DMS79 treated with DMSO at 0.1 percent for 48 hours (cell line): ENCODE measurements around the gene DCAKD.
A peak's percentile ranks its signal among the peaks of the same experiment; 100 is the strongest.

ENCODE experiments used
- DNase-seq: peaks from one replicate; lab custom pipeline; 2025; lab: John Stamatoyannopoulos, UW

The DCAKD gene

DNA sequence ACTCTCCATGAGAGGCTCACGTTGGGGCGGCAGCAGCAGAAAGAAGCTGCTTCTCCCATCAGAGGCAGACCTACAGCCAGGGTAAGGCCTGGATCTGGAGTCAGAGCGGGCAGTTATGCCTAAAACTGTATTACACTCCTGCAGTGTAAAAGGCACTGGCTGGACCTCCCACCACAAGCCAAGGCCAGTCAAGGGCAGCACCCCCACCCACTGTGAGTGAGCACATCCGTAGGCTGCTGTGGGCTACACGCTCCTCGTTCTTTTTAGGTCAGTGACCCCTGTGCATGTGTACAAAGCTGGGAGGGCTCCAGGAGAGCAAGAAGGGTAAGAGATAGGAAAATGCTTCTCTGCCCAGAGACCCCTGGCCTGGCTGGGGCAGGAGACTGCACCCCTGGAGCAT lies 20.7 kb downstream of the DCAKD start:
- no peak for DNase-seq

DNA sequence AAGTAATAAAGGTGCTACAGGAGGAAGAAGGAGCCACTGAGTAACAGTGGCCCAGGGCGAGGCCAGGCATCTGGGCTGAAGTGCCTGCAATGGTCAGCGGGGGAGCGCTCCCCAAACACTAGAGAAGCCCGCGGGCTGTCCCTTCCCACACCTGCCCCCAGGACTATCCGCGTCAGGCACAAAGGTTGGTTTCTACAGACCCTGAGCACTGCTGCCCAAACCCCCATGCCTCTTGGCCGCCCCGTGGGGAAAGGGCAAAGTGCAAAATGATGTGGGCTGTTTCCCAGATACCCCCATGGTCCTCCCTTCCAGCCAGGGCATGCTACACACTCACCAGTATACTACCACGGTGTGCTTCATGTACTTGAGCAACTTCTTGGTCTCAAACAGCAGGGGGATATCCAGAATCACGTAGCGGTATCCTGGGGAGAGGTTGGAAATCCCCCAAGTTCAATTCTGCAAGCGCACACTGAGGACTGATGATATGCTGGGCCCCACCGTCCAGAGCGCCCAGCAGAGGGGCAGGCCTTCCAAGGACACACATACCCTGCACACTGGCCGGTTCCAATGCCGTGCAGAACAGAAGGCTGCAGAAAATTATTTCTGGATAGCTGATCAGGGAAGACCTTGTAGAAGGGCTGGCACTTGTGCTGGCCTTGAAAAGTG lies 21.5 kb downstream of the DCAKD start:
- no peak for DNase-seq

DNA sequence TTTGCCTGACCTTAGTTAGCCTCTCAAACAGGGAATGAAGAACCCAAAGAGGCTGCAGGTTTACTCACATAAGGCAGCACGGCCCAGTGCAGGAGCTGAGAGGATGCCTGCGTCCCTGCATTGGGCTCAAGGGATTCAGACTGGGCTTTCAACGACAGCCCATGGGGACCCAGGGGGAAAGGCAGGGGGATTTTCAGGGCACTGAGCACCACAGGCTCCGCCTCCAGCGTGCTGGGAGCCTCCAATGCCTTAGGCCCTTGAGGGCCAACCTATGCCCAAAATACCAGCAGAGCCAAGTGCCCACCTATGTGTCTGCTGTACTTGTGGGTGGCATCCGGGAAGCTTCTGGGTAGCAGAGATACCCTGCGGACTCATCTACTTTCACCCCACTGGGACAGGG lies 22.3 kb downstream of the DCAKD start:
- DNase-seq = no peak

DNA sequence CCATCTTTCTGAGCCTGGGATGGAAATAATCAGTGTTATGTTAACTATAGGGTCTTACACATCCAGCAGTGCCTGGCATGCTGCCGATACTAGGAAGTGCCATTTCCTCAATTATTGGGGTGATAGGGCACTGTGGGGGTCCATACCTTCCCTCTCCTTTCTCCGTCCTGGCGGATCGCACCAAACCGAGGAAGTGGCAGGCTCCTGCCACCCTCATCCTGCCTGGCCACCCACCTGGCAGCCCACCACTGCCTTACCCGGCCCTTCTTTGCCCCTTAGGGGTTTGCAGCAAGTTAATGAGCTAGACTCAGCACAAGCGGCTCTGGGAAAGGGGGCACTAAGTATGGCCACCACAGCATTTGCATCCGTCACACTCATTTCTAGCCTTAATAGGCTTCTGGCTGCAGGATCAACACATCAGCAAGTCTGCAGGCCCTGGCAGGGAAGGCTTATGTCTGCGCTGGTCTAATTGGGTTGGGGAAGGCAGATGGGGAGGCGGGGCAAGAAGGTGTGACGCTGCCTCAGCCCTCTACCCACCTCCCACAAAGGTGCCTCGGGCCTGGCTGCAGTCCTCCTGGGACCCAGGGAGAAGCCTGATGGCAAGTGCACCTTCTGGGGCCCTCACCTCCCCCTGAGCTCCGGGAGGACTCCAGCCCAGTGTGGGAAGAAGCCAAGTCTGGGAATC lies 28.6 kb downstream of the DCAKD start:
- DNase-seq = no peak

DNA sequence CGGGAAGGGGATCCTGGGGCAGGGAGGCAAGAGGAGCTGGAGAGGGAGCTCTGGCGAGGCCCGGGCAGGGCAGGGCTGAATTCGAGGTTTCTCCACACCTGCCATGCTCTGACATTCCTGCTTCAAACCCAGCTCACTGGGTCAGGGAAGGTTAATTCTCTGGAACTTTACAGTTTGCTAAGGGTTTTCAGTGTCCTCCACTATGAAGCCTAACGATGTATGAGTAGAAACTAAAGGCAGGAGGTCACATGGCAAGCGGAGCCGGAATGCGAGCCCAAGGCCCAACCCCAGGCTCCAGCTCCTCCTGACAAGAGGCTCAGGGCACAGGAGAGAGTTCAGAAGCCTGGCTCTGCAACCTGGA lies 29.2 kb downstream of the DCAKD start:
- no peak for DNase-seq

DNA sequence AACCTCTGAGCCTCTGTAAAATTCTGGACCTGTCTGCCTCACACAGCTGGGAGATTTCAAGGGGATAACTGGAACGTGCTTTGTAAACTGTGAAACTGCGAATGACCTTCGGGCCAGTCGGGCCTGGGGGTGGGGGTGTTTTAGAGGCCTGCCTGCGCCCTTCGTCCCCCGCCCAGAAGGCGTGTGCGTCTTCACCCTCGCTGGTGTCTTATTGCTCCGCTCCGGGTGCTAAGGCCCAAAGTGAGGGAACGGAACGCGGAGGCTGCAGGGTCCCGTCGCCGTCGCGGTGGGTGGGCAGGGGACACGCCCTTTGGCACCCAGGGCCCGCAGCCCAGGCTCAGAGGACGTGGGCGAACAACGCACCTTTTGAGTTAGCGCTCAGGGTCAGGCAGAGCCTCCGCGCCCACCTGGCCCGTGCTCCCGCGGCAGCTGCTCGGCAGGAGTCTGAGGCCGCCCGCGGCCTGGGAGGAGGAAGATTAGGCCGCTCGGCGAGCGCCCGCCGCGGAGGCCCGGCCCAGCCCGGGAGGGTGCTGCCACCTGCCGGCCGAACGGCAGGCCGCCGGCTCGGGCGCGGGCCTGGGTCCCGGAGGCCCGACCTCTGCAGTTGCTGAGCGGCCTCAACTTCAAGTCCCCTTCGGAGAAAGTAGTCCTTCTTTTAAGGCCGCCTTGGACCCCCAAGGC lies 29.7 kb downstream of the DCAKD start:
- peak; percentile 49 for DNase-seq

DNA sequence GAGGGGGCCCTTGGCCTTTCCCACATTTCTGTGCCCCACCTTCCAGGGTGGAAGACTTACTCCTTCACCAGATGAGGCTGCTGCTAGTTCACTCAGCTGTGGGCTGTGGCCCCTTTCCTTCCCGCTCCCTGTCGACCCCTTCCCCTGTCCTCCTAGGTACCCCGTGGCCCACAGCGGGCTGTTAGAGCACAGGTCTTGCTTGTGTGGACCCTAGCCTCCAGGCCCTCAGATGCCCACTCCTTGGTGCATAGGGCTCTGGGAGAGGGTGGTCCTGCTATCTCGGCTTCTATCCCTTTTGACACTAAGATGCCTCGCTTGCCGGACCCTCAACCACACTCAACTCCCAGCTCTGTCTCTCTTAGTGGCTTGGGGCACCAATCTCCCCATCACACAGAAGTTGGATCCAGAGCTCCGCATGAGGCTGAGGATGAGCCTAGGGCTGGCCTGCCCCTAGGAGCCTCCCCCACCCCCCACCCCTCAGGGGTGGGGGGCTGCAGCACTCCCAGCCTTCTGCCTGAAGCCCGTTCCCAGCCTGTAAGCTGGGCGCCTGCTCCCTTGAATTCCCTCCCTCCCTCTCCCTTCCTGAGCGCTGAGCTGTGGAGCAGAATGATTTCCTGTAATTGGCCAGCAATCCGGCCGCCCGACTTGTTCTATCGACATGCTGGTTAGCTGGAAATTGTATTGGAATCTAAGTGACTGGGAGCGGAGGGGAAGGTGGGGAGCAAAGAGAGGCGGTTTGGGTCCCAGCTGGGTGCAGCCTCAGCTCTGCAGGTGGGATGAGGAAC lies 30.9 kb downstream of the DCAKD start:
- no peak for DNase-seq

DNA sequence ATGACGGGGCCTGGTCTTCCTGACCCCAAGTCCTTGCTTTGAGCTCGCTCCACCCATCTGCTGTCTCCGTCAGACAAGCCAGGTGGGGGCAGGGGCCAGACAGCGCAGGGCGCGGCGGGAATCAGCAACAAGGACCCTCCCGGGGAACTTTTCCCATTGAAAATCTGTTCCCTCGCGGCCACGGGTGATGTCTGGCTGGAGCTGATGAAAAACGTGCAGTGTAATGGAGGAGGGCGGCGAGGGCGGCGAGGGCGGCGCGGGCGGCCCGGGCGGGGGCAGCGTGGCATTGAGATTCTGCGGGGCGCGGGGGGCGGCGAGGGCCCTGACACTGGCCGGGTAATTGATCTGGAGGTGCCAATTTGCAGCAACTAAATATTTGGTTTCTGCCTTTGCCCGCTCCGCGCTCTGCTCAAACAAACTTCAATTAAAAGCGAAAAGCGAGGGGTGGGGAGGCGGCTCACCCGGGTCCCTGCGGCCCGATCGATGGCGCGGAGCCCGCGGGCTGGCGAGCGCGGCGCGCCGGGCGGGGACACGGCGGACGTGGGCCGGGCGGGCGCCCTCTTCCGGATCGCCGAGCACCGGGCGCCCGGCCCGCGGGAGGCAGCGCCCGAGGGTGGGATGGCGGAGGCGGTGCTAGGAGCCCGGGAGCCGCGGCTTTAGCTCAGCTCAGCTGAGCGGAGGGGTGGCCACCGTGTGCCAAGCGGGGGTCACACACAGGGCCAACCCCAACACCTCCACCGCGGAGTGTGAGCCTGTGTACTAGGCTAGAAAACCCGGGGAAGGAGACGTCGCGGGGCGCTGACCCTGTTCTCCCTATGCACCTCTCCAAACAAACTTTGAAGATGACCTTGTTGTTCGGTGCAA lies 32.4 kb downstream of the DCAKD start:
- DNase-seq = peak; percentile 22

DNA sequence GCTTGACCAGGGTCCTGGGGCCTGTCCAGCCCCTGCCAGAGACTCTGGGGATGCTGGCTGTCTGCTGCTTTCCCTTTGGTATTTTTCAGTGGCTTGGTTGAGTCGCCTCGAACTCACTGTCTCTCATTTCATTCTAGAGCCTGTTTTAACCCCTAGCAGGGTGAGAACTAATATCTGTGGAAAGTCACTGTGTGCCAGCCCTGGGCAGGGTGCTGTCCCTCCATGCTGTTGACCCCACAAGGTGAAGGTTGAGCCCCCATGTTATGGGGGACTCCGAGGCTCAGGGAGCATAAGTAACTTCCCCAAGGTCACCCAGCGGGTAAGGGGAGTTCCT lies 33.0 kb downstream of the DCAKD start:
- DNase-seq = no peak

DNA sequence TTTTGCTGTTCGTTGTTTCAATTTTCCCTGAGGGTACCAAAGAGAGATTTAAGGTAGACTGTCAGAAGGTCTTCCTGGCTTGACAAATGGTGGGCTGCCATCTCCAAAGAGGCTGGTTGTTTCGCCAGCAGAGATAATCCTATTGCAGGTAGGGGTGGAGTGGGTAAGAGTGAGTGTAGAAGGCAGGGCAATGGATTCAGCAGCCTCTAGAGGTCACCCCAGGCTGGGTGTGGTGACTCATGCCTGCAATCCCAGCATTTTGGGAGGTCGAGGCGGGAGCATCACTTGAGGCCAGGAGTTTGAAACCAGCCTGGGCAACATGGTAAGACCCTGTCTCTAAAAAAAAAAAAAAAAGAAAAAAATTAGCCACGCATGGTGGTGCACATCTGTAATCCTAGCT lies 34.6 kb downstream of the DCAKD start:
- DNase-seq = no peak

DNA sequence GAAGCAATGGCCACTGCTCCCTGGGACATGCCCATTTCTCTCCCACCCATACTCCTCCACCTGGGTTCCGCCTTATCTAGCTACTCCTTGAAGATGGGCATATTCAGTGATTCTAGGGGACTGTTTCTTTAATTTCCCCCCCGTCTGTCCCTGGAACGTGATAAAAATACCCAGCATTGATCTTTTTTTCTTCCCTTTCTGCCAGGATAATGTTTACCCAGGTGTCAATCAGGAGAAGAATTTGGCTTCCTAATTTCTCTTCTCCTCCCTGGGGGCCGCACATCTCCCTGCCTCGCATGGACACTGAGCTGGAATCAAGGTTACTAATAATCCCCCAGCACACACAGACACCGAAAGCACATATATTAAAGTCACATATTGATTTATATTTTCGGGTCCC lies 35.2 kb downstream of the DCAKD start:
- no peak for DNase-seq

DNA sequence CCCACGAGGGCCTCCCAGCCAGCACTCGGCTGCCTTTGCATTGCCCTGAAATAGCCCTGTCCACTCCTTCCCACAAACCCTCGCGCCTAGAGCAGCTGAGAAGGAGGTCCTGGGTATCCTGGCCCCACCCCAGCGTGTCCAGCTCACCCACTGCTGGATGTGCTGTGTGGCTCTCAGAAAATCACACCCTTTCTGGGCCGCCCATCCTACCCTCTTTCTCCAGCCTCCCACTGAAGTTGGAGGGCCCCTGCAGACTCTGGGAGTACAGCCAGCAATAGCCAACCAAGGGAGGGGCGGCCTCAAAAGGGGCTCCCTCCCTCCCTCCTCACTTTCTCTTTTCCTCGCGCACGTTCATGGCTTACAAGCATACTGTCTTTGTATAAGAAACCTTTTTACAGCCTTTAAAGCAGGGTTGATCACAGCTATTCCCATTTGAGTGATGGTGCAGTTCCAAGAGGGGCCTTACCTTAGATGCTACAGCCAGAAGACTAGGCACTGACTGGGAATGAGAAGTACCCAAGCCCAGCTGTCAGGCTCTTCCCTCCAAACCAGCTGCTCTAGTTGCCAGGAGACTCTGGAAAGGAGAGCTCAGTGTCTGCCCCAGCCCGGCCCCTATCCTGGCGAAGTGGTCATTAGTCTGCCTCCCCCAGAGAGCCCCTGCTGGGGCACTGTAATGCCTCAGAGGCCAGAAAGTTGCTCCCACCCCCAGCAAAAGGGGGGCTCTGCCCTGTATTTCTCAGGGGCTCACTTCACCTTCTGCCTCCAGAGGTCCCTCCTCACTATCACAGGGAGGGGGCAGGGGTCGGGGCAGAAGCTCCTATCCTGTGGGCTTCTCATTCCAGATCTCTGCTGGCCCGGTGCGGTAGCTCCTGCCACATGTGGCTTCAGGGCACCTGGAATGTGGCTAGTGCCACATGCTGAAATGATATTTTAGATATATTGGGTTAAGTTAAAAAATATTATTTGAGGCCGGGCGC lies 38.1 kb downstream of the DCAKD start:
- DNase-seq = peak; percentile 78

DNA sequence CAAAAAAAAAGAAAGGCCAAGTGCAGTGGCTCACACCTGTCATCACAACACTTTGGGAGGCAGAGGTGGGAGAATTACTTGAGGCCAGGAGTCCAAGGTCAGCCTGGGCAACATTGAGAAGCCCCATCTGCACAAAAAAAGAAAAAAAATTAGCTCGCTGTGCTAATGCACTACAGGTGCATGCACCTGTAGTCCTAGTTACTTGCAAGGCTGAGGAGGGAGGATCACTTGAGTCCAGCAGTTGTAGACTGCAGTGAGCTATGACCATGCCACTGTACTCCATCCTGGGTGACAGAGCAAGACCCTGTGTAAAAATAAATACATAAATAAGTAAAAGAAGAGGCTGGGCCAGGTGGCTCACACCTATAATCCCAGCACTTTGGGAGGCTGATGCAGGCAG lies 39.7 kb downstream of the DCAKD start:
- peak; percentile 19 for DNase-seq

DNA sequence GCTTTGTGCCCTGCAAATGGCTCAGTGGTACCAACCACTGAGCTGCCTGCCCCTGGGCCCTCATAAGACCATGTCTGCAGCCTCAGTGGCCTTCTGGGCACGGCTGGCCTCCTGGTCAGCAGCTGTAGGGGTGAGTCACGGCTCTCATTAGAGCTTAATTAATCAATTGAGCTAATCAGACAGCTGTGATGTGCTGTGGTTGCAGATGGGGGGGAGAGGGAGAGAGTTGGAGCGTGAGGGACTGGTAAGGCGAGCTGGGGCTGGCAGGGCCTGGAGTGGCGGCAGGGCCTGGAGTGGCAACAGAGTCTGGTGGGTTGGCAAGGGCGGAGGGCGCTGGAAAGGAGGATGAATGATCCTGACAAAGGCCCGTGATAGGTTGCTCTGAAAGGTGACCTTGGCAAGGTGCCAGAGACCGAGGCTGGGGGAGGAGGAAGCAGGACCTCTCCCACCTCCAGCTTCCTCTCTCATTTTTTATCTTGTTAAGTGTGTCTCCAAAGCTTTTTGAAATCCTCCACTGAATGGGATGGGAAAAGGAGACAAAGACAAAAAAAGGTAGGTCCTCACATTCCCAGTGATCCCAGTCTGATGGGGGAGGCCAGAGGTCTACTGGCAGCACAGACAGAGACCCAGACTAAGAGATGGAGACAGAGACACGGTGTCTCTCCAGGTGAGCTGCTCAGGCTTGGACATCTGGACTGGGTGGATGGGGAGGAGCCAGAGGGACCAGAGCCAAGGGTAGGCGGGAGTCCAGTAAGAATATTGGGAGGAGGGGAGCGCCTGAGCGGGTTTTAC lies 41.6 kb downstream of the DCAKD start:
- DNase-seq = peak; percentile 62

DNA sequence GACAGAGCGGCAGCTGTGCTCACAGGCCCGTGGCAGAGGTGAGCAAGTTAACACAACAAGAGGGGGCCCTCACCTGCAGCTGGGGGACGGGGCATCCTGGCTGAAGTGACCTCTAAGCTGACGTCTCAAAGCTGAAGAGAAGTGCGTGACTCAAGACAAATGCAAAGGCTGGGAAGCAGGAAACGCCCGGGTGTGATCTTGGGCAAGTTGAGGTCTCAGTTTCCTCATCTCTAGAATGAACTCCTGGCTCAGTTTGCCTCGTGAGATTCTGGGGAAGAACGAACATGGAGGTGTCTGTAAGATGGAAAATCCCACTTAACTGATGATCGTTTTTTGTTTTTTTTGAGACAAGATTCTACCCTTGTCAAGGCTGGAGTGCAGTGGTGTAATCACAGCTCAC lies 43.2 kb downstream of the DCAKD start:
- DNase-seq = no peak

DNA sequence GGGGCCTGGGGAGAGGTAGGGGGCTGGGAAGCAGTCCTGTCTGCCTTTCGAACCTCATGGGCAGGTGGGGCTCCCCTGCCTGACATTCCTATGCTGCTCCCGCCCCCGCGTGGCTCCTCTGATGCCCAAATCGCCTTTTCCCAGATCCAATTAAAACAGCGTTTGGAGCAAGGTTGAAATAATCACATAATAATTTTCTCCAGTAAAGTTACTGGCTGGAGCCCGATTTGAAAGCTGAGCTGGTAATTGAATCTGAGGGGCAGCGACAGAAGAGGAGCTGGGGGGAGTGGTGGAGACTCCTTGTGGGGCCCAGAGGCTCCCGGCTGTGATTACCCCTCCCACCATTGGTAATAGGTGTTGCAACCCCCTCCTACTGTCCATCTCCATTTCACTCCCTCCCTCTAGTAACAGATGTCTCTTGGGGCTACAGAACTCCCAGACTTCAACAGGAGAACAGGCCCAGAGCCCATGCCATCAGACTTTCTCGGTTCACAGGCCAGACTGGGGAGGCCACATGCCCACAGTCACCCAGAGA lies 44.4 kb downstream of the DCAKD start:
- DNase-seq = no peak

DNA sequence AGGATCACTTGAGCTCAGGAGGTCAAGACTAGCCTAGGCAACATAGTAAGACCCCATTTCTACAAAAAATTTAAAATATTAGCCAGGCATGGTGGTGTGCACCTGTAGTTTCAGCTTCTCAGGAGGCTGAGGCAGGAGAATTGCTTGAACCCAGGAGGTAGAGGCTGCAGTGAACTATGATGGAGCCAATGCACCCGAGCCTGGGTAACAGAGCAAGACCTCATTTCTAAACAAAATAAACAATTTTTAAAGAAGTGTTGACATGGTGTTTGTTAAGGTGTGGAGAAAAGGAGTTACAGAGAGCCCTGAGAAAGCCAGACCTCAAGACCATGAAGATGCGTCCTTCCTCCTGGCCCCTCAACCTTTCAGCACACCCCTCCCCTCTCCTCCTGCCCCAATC lies 45.7 kb downstream of the DCAKD start:
- no peak for DNase-seq

DNA sequence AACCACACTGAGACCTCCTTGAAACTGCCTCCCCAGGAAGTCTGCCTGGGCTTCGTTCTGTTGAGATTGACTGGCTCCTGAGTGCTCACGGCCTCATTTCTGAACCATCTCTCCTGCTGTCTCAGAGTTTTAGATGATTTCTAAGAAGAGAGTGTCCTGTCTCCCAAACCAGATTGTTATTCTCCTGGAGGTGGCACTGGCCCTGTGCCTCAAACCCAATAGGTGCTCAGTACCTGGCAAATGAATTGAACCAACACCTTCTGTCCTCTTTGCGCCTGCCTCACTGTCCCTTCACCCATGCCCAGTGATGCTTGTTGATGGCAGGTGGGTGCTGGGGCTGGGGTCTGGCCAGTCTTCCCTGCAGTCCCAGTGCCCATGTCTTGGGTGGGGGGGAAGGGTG lies 47.0 kb downstream of the DCAKD start:
- no peak for DNase-seq

DNA sequence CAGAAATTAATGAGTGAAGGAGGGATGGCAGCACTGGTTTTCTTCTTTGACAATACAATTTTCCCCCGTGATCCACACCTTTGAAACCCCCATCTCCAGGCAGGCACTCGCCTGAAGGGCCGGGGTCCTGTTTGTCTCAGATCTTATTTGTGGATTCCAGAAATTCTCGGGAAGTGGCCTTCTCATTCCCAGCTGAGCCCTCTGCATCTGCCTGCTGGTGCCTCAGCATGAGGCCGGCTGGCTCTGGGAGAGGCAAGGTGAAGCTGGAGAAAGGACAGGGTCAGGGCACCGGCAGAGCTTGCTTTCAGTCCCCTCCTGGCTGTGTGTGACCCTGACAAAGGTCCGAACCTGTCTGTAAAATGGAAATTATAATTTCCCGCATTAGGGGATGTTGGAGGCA lies 47.6 kb downstream of the DCAKD start:
- no peak for DNase-seq

DNA sequence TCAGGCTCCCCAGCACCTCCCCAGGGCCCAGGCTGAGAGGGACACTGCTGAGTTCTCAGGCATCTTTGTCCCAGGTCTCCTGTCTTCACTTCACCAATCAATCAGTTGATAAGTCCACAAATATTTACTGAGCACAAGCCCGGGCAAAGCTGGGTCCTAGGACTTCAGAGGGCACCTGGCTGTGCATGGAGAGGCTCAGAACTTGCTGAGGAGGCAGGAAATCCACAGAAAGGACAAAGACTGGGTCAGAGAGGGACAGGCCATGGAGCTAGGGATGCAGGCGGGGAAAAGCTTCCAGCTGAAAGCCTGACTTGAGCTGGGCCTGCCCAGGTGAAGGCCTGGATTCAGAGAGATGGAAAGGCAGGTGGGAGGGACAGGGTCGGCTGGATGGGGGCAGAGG lies 50.1 kb downstream of the DCAKD start:
- no peak for DNase-seq
